Spleen (tissue), 11 donors: ENCODE measurements around the gene DONSON. TPM values are rescaled to one million over a fixed set of nuclear protein-coding genes. Genes with fewer than 3 reads are reported as not detected.
"Not testable (repeated sequence)": the region's sequence is repeated elsewhere in the genome, so short reads cannot be mapped to it uniquely, and the experiment has no call there.

Experiments
- DNase-seq: peaks from one replicate; pipeline ENCODE4 v3.0.0-alpha.2; 2020
- H3K27ac ChIP-seq, 8 donors: fragments of 200-600 bp; sonication (generic) in 7 of 8; 1 replicate in 4 of 8; 2 replicates in 4 of 8; pipeline versions ENCODE4 v1.5.0 to v1.8.0; 2016 to 2021; ENCODE audit warnings: inconsistent platforms in 4 of 8, mild to moderate bottlenecking in 4 of 8, moderate library complexity in 1 of 8
- H3K27me3 ChIP-seq, 7 donors: fragments of 200-600 bp; sonication (generic) in 6 of 7; replicated peaks in 1 of 7; 1 replicate in 4 of 7; 2 replicates in 3 of 7; pipeline versions ENCODE4 v1.5.0 to v1.8.0; 2016 to 2021; ENCODE audit warnings: inconsistent platforms in 3 of 7, mild to moderate bottlenecking in 1 of 7
- H3K36me3 ChIP-seq, 6 donors: fragments of 200-600 bp; sonication (generic) in 5 of 6; 1 replicate in 4 of 6; 2 replicates in 2 of 6; pipeline versions ENCODE4 v1.5.0 to v1.8.0; 2016 to 2021; ENCODE audit warnings: inconsistent platforms in 2 of 6
- H3K4me1 ChIP-seq, 6 donors: fragments of 200-600 bp; sonication (generic) in 5 of 6; 1 replicate in 3 of 6; 2 replicates in 3 of 6; pipeline versions ENCODE4 v1.5.0 to v1.8.0; 2016 to 2021; ENCODE audit warnings: inconsistent platforms in 3 of 6
- H3K4me3 ChIP-seq, 8 donors: fragments of 200-600 bp; sonication (generic) in 7 of 8; 1 replicate in 4 of 8; 2 replicates in 4 of 8; pipeline versions ENCODE4 v1.5.0 to v1.8.0; 2016 to 2021; ENCODE audit warnings: inconsistent platforms in 4 of 8, mild to moderate bottlenecking in 4 of 8, moderate library complexity in 2 of 8
- H3K9me3 ChIP-seq, 8 donors: fragments of 200-600 bp; sonication (generic) in 7 of 8; 1 replicate in 4 of 8; 2 replicates in 4 of 8; pipeline versions ENCODE4 v1.5.0 to v1.8.0; 2016 to 2021; ENCODE audit warnings: inconsistent platforms in 4 of 8
- POLR2A ChIP-seq, 3 donors: fragments of 450-650 bp; IDR thresholded peaks; one replicate each; pipeline ENCODE4 v1.5.1; 2017; ENCODE audit warnings: antibody characterized with exemption in 3 of 3, mild to moderate bottlenecking in 1 of 3
- POLR2AphosphoS5 ChIP-seq, 3 donors: sonication (generic); formaldehyde crosslinking; IDR thresholded peaks; one replicate each; pipeline ENCODE4 v1.5.1; 2017; ENCODE audit warnings: antibody characterized with exemption in 3 of 3
- WGBS, 5 donors: extraction: QIAGEN DNeasy Blood & Tissue Kit in 3 of 5; methylation state at CpG; one replicate each; pipeline versions ENCODE4 v1.1.5 to v1.1.7; 2013 to 2018; 5-methylcytosine and 5-hydroxymethylcytosine counted together
- intact Hi-C: fragments of 100-400 bp; cut with DNase I; formaldehyde crosslinking; loops from one replicate; pipeline ENCODE4 v1.15.0; 2023; ENCODE audit warnings: low total_unique reads
- polyA plus RNA-seq, 3 donors: library from polyadenylated mRNA; stranded (reverse); fragments of 200-250 nt; gene quantifications; one replicate each; pipeline ENCODE4 v1.2.1, GENCODE V29; 2013
- total RNA-seq, 7 donors: library from RNA; depleted of rRNA in 3 of 7; stranded (reverse); fragments of >200 nt in 3 of 7; fragmentation: NEBNext Ultra II Directional in 4 of 7; extraction: Animal tissue kit (Norgen Biotek cat#: 25700) in 4 of 7; gene quantifications; one replicate each; pipeline versions ENCODE4 v1.1.0 to v1.2.1, GENCODE V29; 2016 to 2021
- TF ChIP-seq, protein P1 (sequence below), 11 experiments: fragments of 200-600 bp in 7 of 11; fragments of 450-650 bp in 4 of 11; sonication (generic) in 4 of 11; IDR thresholded peaks in 8 of 11; conservative IDR thresholded peaks in 3 of 11; 1 replicate in 7 of 11; 2 replicates in 4 of 11; pipeline versions ENCODE4 v1.4.0 to v1.8.0; 2016 to 2021; ENCODE audit warnings: antibody characterized with exemption in 11 of 11, inconsistent platforms in 4 of 11, mild to moderate bottlenecking in 1 of 11
- donor health status: healthy with polysubstance abuse.
- donor health status: DM: no; HTN: no; CAD: no; lungs with moderate emphysema.
- donor health status: DM: no; HTN: no; CAD: no.
- donor health status: Bipolar disorder and iron deficiency.
- donor health status: healthy.
- donor health status: DM: no; HTN: no; CAD: no.
- donor health status: DM: yes; HTN: yes; CAD: no.

The DONSON gene
- total and polyA plus RNA-seq, 10 donors, result 5.8 to 13.5 (median 7.3) TPM

DNA sequence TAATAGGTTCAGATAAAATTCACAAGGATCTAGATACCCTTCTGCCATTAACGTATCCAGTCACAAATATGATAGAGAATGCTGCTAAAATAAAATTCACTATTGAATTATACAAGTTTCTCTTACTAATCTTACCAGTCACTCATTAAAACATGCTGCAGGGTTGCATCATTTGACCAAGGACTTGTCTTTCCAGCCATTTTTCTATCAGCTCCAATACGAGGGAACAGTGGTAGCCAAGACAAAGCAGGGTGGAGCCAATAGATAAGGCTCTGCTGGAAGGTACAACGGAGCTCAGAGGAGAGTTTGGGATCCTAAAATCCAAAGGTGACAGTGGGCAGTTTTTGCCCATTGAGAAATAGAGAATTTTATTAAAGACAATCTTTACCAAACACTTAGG is 4.0 kb downstream of the DONSON start:
- Histone ChIP-seq H3K4me1 (peaks cover 7 to 25% (median 18%) of the 10 kb centered on the region in 6 donors), H3K36me3 (peaks cover 0 to 22% (median 2%) of the 10 kb centered on the region in 6 donors), H3K4me3 (no peak overlapping the region), H3K27ac (no peak overlapping the region), H3K9me3 (no peaks in the 10 kb centered on the region), H3K27me3 (no peaks in the 10 kb centered on the region)
- intact Hi-C loops, result no loop called here
- 86 to 90% (median 89%) methylated on average over 3 of the region's 3 CpGs for WGBS, 5 donors
- no peak for DNase-seq
- TF ChIP-seq POLR2AphosphoS5 (IDR thresholded peaks at IDR 0.05) (no peak), POLR2A (IDR thresholded peaks at IDR 0.05) (no peak)
- TF ChIP-seq, protein P1, sequence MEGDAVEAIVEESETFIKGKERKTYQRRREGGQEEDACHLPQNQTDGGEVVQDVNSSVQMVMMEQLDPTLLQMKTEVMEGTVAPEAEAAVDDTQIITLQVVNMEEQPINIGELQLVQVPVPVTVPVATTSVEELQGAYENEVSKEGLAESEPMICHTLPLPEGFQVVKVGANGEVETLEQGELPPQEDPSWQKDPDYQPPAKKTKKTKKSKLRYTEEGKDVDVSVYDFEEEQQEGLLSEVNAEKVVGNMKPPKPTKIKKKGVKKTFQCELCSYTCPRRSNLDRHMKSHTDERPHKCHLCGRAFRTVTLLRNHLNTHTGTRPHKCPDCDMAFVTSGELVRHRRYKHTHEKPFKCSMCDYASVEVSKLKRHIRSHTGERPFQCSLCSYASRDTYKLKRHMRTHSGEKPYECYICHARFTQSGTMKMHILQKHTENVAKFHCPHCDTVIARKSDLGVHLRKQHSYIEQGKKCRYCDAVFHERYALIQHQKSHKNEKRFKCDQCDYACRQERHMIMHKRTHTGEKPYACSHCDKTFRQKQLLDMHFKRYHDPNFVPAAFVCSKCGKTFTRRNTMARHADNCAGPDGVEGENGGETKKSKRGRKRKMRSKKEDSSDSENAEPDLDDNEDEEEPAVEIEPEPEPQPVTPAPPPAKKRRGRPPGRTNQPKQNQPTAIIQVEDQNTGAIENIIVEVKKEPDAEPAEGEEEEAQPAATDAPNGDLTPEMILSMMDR (IDR thresholded peaks at IDR 0.05 in 8 of 11, conservative IDR thresholded peaks at IDR 0.05 in 3 of 11), result no peak

DNA sequence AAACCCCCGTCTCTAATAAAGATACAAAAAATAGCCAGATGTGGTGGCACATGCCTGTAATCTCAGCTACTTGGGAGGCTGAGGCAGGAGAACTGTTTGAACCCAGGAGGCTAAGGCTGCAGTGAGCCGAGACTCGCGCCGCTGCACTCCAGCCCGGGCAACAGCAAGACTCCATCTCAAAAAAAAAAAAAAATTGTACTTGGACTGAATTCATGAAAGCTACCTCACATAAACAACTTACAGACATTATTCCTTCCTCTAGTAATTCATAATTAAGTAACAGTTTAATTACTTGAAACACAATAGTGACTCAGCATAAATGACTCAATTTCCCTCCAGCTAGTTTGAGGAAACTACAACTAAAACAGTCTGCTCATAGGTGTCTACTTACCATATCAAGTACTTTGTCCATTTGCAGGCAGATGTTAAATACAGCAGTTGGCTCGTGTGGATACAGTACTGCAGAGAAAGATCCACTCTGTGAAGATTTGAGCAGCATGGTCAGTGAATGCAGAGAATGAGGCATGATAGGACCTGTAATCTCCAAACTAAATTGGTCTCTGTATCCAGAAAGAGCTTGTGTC is 9.4 kb downstream of the DONSON start:
- H3K4me3 ChIP-seq, result no peak overlapping the region
- no peak for TF ChIP-seq POLR2A (IDR thresholded peaks at IDR 0.05)
- peak; percentile 7 to 45 (median 31) for TF ChIP-seq POLR2AphosphoS5 (IDR thresholded peaks at IDR 0.05)
- intact Hi-C loops, result no loop called here
- no peak for DNase-seq
- no peaks in the 10 kb centered on the region for H3K9me3 ChIP-seq
- peaks cover 0 to 5% (median 0%) of the 10 kb centered on the region in 6 donors for H3K4me1 ChIP-seq
- H3K36me3 ChIP-seq, result peaks cover 0 to 76% (median 38%) of the 10 kb centered on the region in 6 donors
- no peaks in the 10 kb centered on the region for H3K27me3 ChIP-seq
- peak overlapping the region in 3 of 8 donors; percentile 27 to 39 (median 33) for H3K27ac ChIP-seq
- 88 to 92% (median 90%) methylated on average over 7 of the region's 7 CpGs for whole genome bisulfite sequencing, 5 donors

DNA sequence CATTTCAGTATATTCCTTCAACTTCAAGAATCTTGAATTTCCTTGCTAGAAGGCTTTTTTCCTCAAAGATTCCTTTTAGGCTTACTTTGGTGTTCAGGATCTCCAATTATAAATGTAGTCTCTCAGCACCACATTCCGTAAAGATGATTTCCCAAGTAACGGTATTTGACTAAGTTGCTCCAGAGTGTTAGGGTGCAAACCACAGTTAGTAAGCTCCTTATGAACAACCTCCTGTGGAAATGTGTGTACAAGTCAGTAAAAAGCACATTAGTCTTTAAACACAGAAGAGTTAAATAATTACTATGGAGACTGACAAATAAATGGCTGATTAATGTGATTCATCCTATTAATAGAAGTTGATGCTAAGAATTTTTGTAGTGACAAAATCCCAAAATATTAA is 10.3 kb downstream of the DONSON start:
- peaks cover 4 to 78% (median 47%) of the 10 kb centered on the region in 6 donors for H3K36me3 ChIP-seq
- H3K27me3 ChIP-seq, result no peaks in the 10 kb centered on the region
- no peak for DNase-seq
- no peaks in the 10 kb centered on the region for H3K9me3 ChIP-seq
- intact Hi-C loops, result no loop called here
- TF ChIP-seq POLR2A (IDR thresholded peaks at IDR 0.05) (no peak), POLR2AphosphoS5 (IDR thresholded peaks at IDR 0.05) (no peak)
- TF ChIP-seq, protein P1 (IDR thresholded peaks at IDR 0.05 in 8 of 11, conservative IDR thresholded peaks at IDR 0.05 in 3 of 11), result no peak
- 68 to 95% (median 79%) methylated on average over 2 of the region's 2 CpGs for WGBS, 5 donors
- no peak overlapping the region for H3K4me3 ChIP-seq
- no peak overlapping the region for H3K27ac ChIP-seq
- H3K4me1 ChIP-seq, result peaks cover 0 to 5% (median 0%) of the 10 kb centered on the region in 6 donors

DNA sequence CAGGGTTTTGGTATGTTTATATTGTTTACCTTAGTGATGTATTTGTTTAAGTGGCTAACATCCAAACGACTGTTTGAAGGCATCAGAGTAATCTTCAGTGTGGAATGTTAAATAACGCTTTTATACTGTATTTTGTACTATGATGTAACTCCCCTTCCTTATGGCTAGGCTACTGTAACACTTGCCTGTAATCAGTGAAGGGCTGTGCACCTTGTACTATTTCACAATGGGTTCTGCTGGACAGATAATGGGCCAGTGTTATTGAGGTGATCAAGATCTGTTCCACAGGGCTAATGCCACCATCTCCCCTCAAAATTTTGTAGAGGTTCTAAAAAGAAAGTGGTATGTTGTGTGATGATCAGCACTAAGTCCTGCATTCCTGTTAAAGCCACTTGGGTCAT is 11.7 kb downstream of the DONSON start:
- H3K27me3 ChIP-seq, intact Hi-C loops, H3K4me3 ChIP-seq, H3K9me3 ChIP-seq, H3K27ac ChIP-seq, DNase-seq: not testable (repeated sequence)
- H3K36me3 ChIP-seq, result peaks cover 4 to 83% (median 57%) of the 10 kb centered on the region in 6 donors
- H3K4me1 ChIP-seq, result peaks cover 0 to 14% (median 0%) of the 10 kb centered on the region in 6 donors
- 42 to 85% (median 51%) methylated on average over 2 of the region's 2 CpGs for WGBS, 5 donors

DNA sequence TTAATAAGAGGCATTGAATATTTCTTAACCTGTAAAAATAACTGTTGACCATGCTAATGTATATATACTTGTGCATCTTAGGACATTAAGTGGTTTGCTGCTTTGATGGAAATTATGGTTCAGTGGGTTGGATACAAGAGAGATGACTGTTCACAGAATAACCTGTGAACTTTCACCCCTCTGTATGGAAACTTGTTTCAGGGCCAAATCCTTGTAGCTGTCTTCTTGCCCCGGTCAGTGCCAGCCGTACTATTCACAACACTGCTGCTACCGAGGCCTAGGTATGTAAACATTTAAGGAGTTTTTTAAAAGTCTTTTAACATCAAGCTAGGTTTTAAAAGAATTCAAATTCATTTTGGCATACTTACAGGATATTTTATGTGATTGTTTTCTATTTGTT is 16.1 kb downstream of the DONSON start:
- Histone ChIP-seq H3K36me3 (peaks cover 4 to 100% (median 82%) of the 10 kb centered on the region in 6 donors), H3K4me3 (no peak overlapping the region), H3K9me3 (no peaks in the 10 kb centered on the region), H3K27ac (no peak overlapping the region), H3K4me1 (peaks cover 0 to 36% (median 11%) of the 10 kb centered on the region in 6 donors), H3K27me3 (no peaks in the 10 kb centered on the region)
- no peak for DNase-seq
- intact Hi-C loops, result no loop called here
- 70 to 93% (median 79%) methylated on average over 3 of the region's 3 CpGs for WGBS, 5 donors
- TF ChIP-seq POLR2AphosphoS5 (IDR thresholded peaks at IDR 0.05) (peak in 1 of 3 donors; percentile 7), POLR2A (IDR thresholded peaks at IDR 0.05) (no peak)
